ENCODE results near the gene MYT1. TPM values are rescaled to one million over a fixed set of nuclear protein-coding genes. Genes with fewer than 3 reads are reported as not detected.
"Not testable (repeated sequence)": the region's sequence is repeated elsewhere in the genome, so short reads cannot be mapped to it uniquely, and the experiment has no call there.

The MYT1 gene
- total RNA-seq, 1 donor from 2014 or later, result not detected

DNA sequence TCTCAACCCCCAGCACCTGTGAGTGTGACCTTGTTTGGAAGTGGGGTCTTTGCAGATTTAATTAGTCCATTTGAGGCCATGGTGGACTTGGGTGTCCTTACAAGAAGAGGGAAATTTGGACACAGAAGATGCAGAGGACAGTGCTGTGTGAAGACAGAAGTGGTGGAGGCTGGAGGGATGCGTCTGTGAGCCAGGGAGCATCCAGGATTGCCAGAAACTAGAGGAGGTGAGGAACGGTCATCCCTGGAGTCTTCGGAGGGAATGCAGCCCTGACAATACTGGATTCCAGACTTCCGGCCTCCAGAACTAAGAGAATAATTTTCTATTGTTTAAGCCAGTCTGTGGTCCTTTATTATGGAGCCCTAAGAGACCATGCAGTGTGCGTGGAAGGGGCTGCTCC is 34.0 kb upstream of the MYT1 start:
- TF ChIP-seq POLR2A (IDR thresholded peaks at IDR 0.05) (no peak), POLR2AphosphoS5 (IDR thresholded peaks at IDR 0.05; ENCODE audit: insufficient read depth in 1 of 2, low read depth in 1 of 2) (no peak)
- no peaks in the 10 kb centered on the region for H3K36me3 ChIP-seq
- H3K27ac ChIP-seq, result no peak overlapping the region
- DNase-seq (ENCODE audit: extremely low spot score in 2 of 2), result no peak
- H3K9me3 ChIP-seq, result no peaks in the 10 kb centered on the region
- no peaks in the 10 kb centered on the region for H3K4me1 ChIP-seq
- H3K27me3 ChIP-seq, result no peaks in the 10 kb centered on the region
- H3K4me3 ChIP-seq, result no peak overlapping the region
- intact Hi-C loops (cut with DNase I), result no loop called here

GRCh38 chr20:64130876-64131275 is 33.4 kb upstream of the MYT1 start:
- Histone ChIP-seq H3K27ac (no peak overlapping the region), H3K4me3 (no peak overlapping the region), H3K27me3 (no peaks in the 10 kb centered on the region), H3K36me3 (no peaks in the 10 kb centered on the region), H3K9me3 (no peaks in the 10 kb centered on the region), H3K4me1 (no peaks in the 10 kb centered on the region)
- no peak for DNase-seq (ENCODE audit: extremely low spot score in 2 of 2)
- no peak for TF ChIP-seq POLR2AphosphoS5 (IDR thresholded peaks at IDR 0.05; ENCODE audit: insufficient read depth in 1 of 2, low read depth in 1 of 2)
- no peak for TF ChIP-seq POLR2A (IDR thresholded peaks at IDR 0.05)
- no peak for TF ChIP-seq CTCF (IDR thresholded peaks at IDR 0.05)
- intact Hi-C loops (cut with DNase I), result no loop called here

- Histone ChIP-seq H3K9me3 (no peaks in the 10 kb centered on the region), H3K36me3 (no peaks in the 10 kb centered on the region), H3K4me3 (no peak overlapping the region), H3K27me3 (no peaks in the 10 kb centered on the region), H3K27ac (no peak overlapping the region), H3K4me1 (no peaks in the 10 kb centered on the region)
- DNase-seq (ENCODE audit: extremely low spot score in 2 of 2), result no peak
- intact Hi-C loops (cut with DNase I), result no loop called here
- TF ChIP-seq POLR2A (IDR thresholded peaks at IDR 0.05) (no peak), POLR2AphosphoS5 (IDR thresholded peaks at IDR 0.05; ENCODE audit: insufficient read depth in 1 of 2, low read depth in 1 of 2) (no peak), CTCF (IDR thresholded peaks at IDR 0.05) (no peak)
Measured at GRCh38 chr20:64131406-64131805, 32.8 kb upstream of the MYT1 start.

DNA sequence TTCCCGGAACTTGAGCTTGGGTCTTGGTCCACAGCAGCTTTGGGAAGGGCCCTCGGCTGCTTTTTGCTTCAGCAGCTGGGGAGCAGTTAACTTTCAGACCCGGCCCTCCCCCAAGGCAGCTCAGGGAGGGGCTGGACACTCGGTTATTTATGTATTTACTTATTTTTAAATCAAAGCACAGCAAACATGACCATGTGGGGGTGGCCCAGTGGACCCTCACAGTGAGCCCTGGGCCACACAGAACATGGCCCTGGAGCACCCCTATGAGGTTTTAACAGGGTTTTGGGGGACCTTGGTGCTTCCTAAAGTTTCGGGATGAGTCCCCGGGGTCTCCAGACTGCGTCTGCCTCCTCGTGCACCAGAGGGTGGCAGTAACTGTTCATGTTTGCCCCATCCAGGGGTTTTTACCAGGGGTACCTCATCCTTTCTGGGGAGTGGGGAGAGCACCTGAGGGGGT is 30.3 kb upstream of the MYT1 start:
- H3K27me3 ChIP-seq, result no peaks in the 10 kb centered on the region
- H3K27ac ChIP-seq, result no peak overlapping the region
- TF ChIP-seq POLR2AphosphoS5 (IDR thresholded peaks at IDR 0.05; ENCODE audit: insufficient read depth in 1 of 2, low read depth in 1 of 2) (no peak), POLR2A (IDR thresholded peaks at IDR 0.05) (no peak), CTCF (IDR thresholded peaks at IDR 0.05) (no peak)
- DNase-seq (ENCODE audit: extremely low spot score in 2 of 2), result no peak
- intact Hi-C loops (cut with DNase I), result no loop called here
- no peaks in the 10 kb centered on the region for H3K36me3 ChIP-seq
- H3K4me3 ChIP-seq, result no peak overlapping the region
- H3K4me1 ChIP-seq, result no peaks in the 10 kb centered on the region
- no peaks in the 10 kb centered on the region for H3K9me3 ChIP-seq

GRCh38 chr20:64134744-64135143 is 29.5 kb upstream of the MYT1 start:
- DNase-seq (ENCODE audit: extremely low spot score in 2 of 2); H3K27ac ChIP-seq; H3K9me3 ChIP-seq; H3K4me3 ChIP-seq; H3K27me3 ChIP-seq; H3K36me3 ChIP-seq; H3K4me1 ChIP-seq; intact Hi-C loops (cut with DNase I): not testable (repeated sequence)

- DNase-seq (ENCODE audit: extremely low spot score in 2 of 2), result no peak
- H3K4me3 ChIP-seq, result no peak overlapping the region
- no peaks in the 10 kb centered on the region for H3K4me1 ChIP-seq
- TF ChIP-seq CTCF (IDR thresholded peaks at IDR 0.05) (no peak), POLR2A (IDR thresholded peaks at IDR 0.05) (no peak), POLR2AphosphoS5 (IDR thresholded peaks at IDR 0.05; ENCODE audit: insufficient read depth in 1 of 2, low read depth in 1 of 2) (no peak)
- H3K27me3 ChIP-seq, result no peaks in the 10 kb centered on the region
- no peaks in the 10 kb centered on the region for H3K9me3 ChIP-seq
- intact Hi-C loops (cut with DNase I), result no loop called here
- no peaks in the 10 kb centered on the region for H3K36me3 ChIP-seq
- no peak overlapping the region for H3K27ac ChIP-seq
Measured at GRCh38 chr20:64136004-64136710, 28.1 kb upstream of the MYT1 start.
